Activated T-cell treated with anti-CD3 and anti-CD28 coated beads, Interleukin-2, amount 50 U/mL, for 72 hours (primary cell): Measurements from ENCODE around the gene ARMC2. TPM values are rescaled to one million over a fixed set of nuclear protein-coding genes. Genes with fewer than 3 reads are reported as not detected.

ENCODE experiments used
- ATAC-seq, 2 donors: fragments of 150-1000 bp; cut with Tn5 transposase; replicated peaks in 1 of 2; 2 replicates each; pipeline ENCODE4 v1.10.0; 2021; ENCODE audit warnings: moderate library complexity in 2 of 2, mild to moderate bottlenecking in 1 of 2
- DNase-seq, 2 donors: peaks; one replicate each; pipeline ENCODE4 v3.0.0; 2021 to 2022; ENCODE audit warnings: mixed read lengths in 1 of 2
- H3K27ac Mint-ChIP-seq: one replicate; pipeline ENCODE4 v1.8.0; 2022; ENCODE audit warnings: mild to moderate bottlenecking, moderate library complexity, mixed read lengths
- H3K27me3 Mint-ChIP-seq: one replicate; pipeline ENCODE4 v1.8.0; 2022; ENCODE audit warnings: low read depth, mixed read lengths
- H3K36me3 Mint-ChIP-seq, 2 donors: one replicate each; pipeline ENCODE4 v1.8.0; 2022; ENCODE audit warnings: mixed read lengths in 2 of 2, mild to moderate bottlenecking in 1 of 2; ENCODE audit not compliant: insufficient read depth in 2 of 2
- H3K4me1 Mint-ChIP-seq: one replicate; pipeline ENCODE4 v1.8.0; 2022; ENCODE audit warnings: low read depth, mixed read lengths
- H3K4me3 Mint-ChIP-seq, 2 donors: one replicate each; pipeline ENCODE4 v1.8.0; 2022; ENCODE audit warnings: mild to moderate bottlenecking in 2 of 2, mixed read lengths in 2 of 2, moderate library complexity in 2 of 2
- H3K9me3 Mint-ChIP-seq, 2 donors: one replicate each; pipeline ENCODE4 v1.8.0; 2022; ENCODE audit warnings: mixed read lengths in 2 of 2
- total RNA-seq, 2 donors: library from RNA; stranded (reverse); gene quantifications; one replicate each; pipeline ENCODE4 v1.2.3, GENCODE V29; 2022

The ARMC2 gene
- 1 to 10 TPM; 2.2 to 2.9 TPM for total RNA-seq

- DNase-seq, result peak; percentile 90 to 97
- H3K27ac Mint-ChIP-seq, result peak within 1 kb of the TSS; percentile 73
- no peaks in the 10 kb centered on the region for H3K36me3 Mint-ChIP-seq
- H3K4me1 Mint-ChIP-seq, result peaks cover 22% of the 10 kb centered on the region
- peak within 1 kb of the TSS; percentile 78 to 94 for H3K4me3 Mint-ChIP-seq
- peaks cover 12% of the 10 kb centered on the region for H3K27me3 Mint-ChIP-seq
- peak; percentile 92 to 93 for ATAC-seq
- no peaks in the 10 kb centered on the region for H3K9me3 Mint-ChIP-seq
Measured at GRCh38 chr6:108848116-108848868, at the start of gene ARMC2. TSS of gene ARMC2 (plus strand) at chr6:108848422. CDS start at chr6:108854268, 5,846 bp downstream.

GRCh38 chr6:108798670-108799353 is 49.4 kb upstream of the ARMC2 start:
- ATAC-seq (peak; percentile 84 to 96), DNase-seq (peak; percentile 45 to 48)
- Mint-ChIP-seq H3K27ac (no peak overlapping the region), H3K4me3 (peak overlapping the region; percentile 73 to 74), H3K36me3 (no peaks in the 10 kb centered on the region), H3K9me3 (no peaks in the 10 kb centered on the region), H3K27me3 (no peaks in the 10 kb centered on the region), H3K4me1 (peaks cover 14% of the 10 kb centered on the region)

- no peaks in the 10 kb centered on the region for H3K27me3 Mint-ChIP-seq
- H3K36me3 Mint-ChIP-seq, result no peaks in the 10 kb centered on the region
- H3K4me1 Mint-ChIP-seq, result peaks cover 14% of the 10 kb centered on the region
- ATAC-seq (no peak), DNase-seq (no peak)
- no peak overlapping the region for H3K27ac Mint-ChIP-seq
- no peaks in the 10 kb centered on the region for H3K9me3 Mint-ChIP-seq
- no peak overlapping the region for H3K4me3 Mint-ChIP-seq
Measured at GRCh38 chr6:108799354-108799717, 48.9 kb upstream of the ARMC2 start.

- Mint-ChIP-seq H3K4me1 (peaks cover 14% of the 10 kb centered on the region), H3K9me3 (no peaks in the 10 kb centered on the region), H3K27me3 (no peaks in the 10 kb centered on the region), H3K36me3 (no peaks in the 10 kb centered on the region), H3K4me3 (no peak overlapping the region), H3K27ac (no peak overlapping the region)
- no peak for DNase-seq
- no peak for ATAC-seq
Measured at GRCh38 chr6:108799791-108800190, 48.4 kb upstream of the ARMC2 start.

GRCh38 chr6:108800427-108800864 is 47.8 kb upstream of the ARMC2 start:
- H3K27me3 Mint-ChIP-seq, result no peaks in the 10 kb centered on the region
- H3K9me3 Mint-ChIP-seq, result no peaks in the 10 kb centered on the region
- no peak overlapping the region for H3K4me3 Mint-ChIP-seq
- DNase-seq (no peak), ATAC-seq (no peak)
- H3K27ac Mint-ChIP-seq, result no peak overlapping the region
- no peaks in the 10 kb centered on the region for H3K36me3 Mint-ChIP-seq
- peaks cover 14% of the 10 kb centered on the region for H3K4me1 Mint-ChIP-seq

- no peak for DNase-seq
- Mint-ChIP-seq H3K36me3 (no peaks in the 10 kb centered on the region), H3K4me1 (peaks cover 14% of the 10 kb centered on the region), H3K9me3 (no peaks in the 10 kb centered on the region), H3K4me3 (no peak overlapping the region), H3K27ac (no peak overlapping the region), H3K27me3 (no peaks in the 10 kb centered on the region)
- ATAC-seq, result no peak
Measured at GRCh38 chr6:108801366-108801765, 46.9 kb upstream of the ARMC2 start.

GRCh38 chr6:108803982-108804490 is 44.2 kb upstream of the ARMC2 start:
- ATAC-seq (no peak), DNase-seq (no peak)
- peaks cover under 1% of the 10 kb centered on the region for H3K4me1 Mint-ChIP-seq
- no peak overlapping the region for H3K4me3 Mint-ChIP-seq
- no peaks in the 10 kb centered on the region for H3K27me3 Mint-ChIP-seq
- H3K27ac Mint-ChIP-seq, result no peak overlapping the region
- H3K36me3 Mint-ChIP-seq, result no peaks in the 10 kb centered on the region
- no peaks in the 10 kb centered on the region for H3K9me3 Mint-ChIP-seq

- no peak for ATAC-seq
- Mint-ChIP-seq H3K27me3 (no peaks in the 10 kb centered on the region), H3K36me3 (no peaks in the 10 kb centered on the region), H3K27ac (no peak overlapping the region), H3K4me3 (no peak overlapping the region), H3K9me3 (no peaks in the 10 kb centered on the region), H3K4me1 (no peaks in the 10 kb centered on the region)
- DNase-seq, result no peak
Measured at GRCh38 chr6:108804956-108805355, 43.3 kb upstream of the ARMC2 start.

- Mint-ChIP-seq H3K4me3 (no peak overlapping the region), H3K9me3 (no peaks in the 10 kb centered on the region), H3K27me3 (no peaks in the 10 kb centered on the region), H3K36me3 (no peaks in the 10 kb centered on the region), H3K27ac (no peak overlapping the region), H3K4me1 (no peaks in the 10 kb centered on the region)
- no peak for DNase-seq
- no peak for ATAC-seq
Measured at GRCh38 chr6:108805611-108806167, 42.5 kb upstream of the ARMC2 start.

- Mint-ChIP-seq H3K27ac (no peak overlapping the region), H3K4me3 (no peak overlapping the region), H3K4me1 (no peaks in the 10 kb centered on the region), H3K27me3 (no peaks in the 10 kb centered on the region), H3K36me3 (no peaks in the 10 kb centered on the region), H3K9me3 (no peaks in the 10 kb centered on the region)
- ATAC-seq, result no peak
- no peak for DNase-seq
Measured at GRCh38 chr6:108806171-108806570, 42.1 kb upstream of the ARMC2 start.

GRCh38 chr6:108806665-108807064 is 41.6 kb upstream of the ARMC2 start:
- H3K36me3 Mint-ChIP-seq, result no peaks in the 10 kb centered on the region
- no peak overlapping the region for H3K27ac Mint-ChIP-seq
- H3K4me3 Mint-ChIP-seq, result no peak overlapping the region
- no peak for ATAC-seq
- DNase-seq, result no peak
- H3K27me3 Mint-ChIP-seq, result no peaks in the 10 kb centered on the region
- no peaks in the 10 kb centered on the region for H3K4me1 Mint-ChIP-seq
- H3K9me3 Mint-ChIP-seq, result no peaks in the 10 kb centered on the region

GRCh38 chr6:108807928-108808327 is 40.3 kb upstream of the ARMC2 start:
- Mint-ChIP-seq H3K9me3 (no peaks in the 10 kb centered on the region), H3K36me3 (no peaks in the 10 kb centered on the region), H3K4me1 (no peaks in the 10 kb centered on the region), H3K27ac (no peak overlapping the region), H3K4me3 (no peak overlapping the region), H3K27me3 (no peaks in the 10 kb centered on the region)
- ATAC-seq, result no peak
- no peak for DNase-seq

GRCh38 chr6:108809211-108809610 is 39.0 kb upstream of the ARMC2 start:
- no peaks in the 10 kb centered on the region for H3K27me3 Mint-ChIP-seq
- H3K9me3 Mint-ChIP-seq, result peaks cover 0 to 2% of the 10 kb centered on the region in 2 donors
- DNase-seq, result no peak
- H3K4me3 Mint-ChIP-seq, result no peak overlapping the region
- no peak for ATAC-seq
- H3K27ac Mint-ChIP-seq, result no peak overlapping the region
- H3K4me1 Mint-ChIP-seq, result no peaks in the 10 kb centered on the region
- H3K36me3 Mint-ChIP-seq, result peaks cover 1 to 2% of the 10 kb centered on the region in 2 donors
